SU-DHL-6 (cell line): ENCODE results near the gene BBS1.

Source experiments
- CTCF ChIP-seq: fragments of 200-600 bp; sonication (generic); IDR thresholded peaks from one replicate; pipeline ENCODE4 v1.5.1; 2017; ENCODE audit warnings: antibody characterized with exemption, mild to moderate bottlenecking, low read length, moderate library complexity; ENCODE audit not compliant: insufficient read depth, poor library complexity, severe bottlenecking
- EZH2phosphoT487 ChIP-seq: fragments of 200-600 bp; sonication (generic), shearing (Covaris generic); conservative IDR thresholded peaks from 2 replicates; pipeline ENCODE4 v1.6.1; 2018; ENCODE audit warnings: mild to moderate bottlenecking, antibody characterized with exemption, low read length, moderate library complexity, mixed read lengths

- TF ChIP-seq CTCF (no peak), EZH2phosphoT487 (no peak)
Observed at GRCh38 chr11:66564984-66565383, 54.5 kb downstream of the BBS1 start.
